Stimulated activated CD8-positive, alpha-beta memory T cell treated with anti-CD3 and anti-CD28 coated beads, Interleukin-15, amount 100 ng/mL, for 48 hours (primary cell): ENCODE results near the gene DRD5.
"Not testable (repeated sequence)": the region's sequence is repeated elsewhere in the genome, so short reads cannot be mapped to it uniquely, and the experiment has no call there.

Experiments
- DNase-seq, 2 donors: peaks; one replicate each; pipeline ENCODE4 v3.0.0-alpha.2; 2020; ENCODE audit warnings: low read depth in 2 of 2

DRD5 gene

GRCh38 chr4:9781343-9782135 lies at the start of gene DRD5:
DRD5 (plus strand) TSS chr4:9781634; CDS start chr4:9782030, 396 bp downstream.
- no peak for DNase-seq

- DNase-seq, result not testable (repeated sequence)
Measured at GRCh38 chr4:9732256-9732655, 49.2 kb upstream of the DRD5 start.

- DNase-seq, result no peak
Measured at GRCh38 chr4:9735515-9735914, 45.9 kb upstream of the DRD5 start.

- DNase-seq, result not testable (repeated sequence)
Measured at GRCh38 chr4:9737280-9737679, 44.2 kb upstream of the DRD5 start.

GRCh38 chr4:9743789-9744188 lies 37.6 kb upstream of the DRD5 start:
- DNase-seq, result not testable (repeated sequence)

GRCh38 chr4:9745782-9746181 lies 35.7 kb upstream of the DRD5 start:
- DNase-seq, result no peak

GRCh38 chr4:9758641-9759317 lies 22.7 kb upstream of the DRD5 start:
- DNase-seq, result no peak

GRCh38 chr4:9762823-9763475 lies 18.5 kb upstream of the DRD5 start:
- peak; percentile 6 to 8 for DNase-seq

GRCh38 chr4:9764155-9764696 lies 17.2 kb upstream of the DRD5 start:
- DNase-seq, result no peak

GRCh38 chr4:9765091-9765490 lies 16.3 kb upstream of the DRD5 start:
- DNase-seq, result no peak

GRCh38 chr4:9769321-9769720 lies 12.1 kb upstream of the DRD5 start:
- no peak for DNase-seq

- DNase-seq, result no peak
Measured at GRCh38 chr4:9771034-9771433, 10.4 kb upstream of the DRD5 start.

GRCh38 chr4:9773471-9773870 lies 8.0 kb upstream of the DRD5 start:
- no peak for DNase-seq

GRCh38 chr4:9782136-9782436 lies 652 bp downstream of the DRD5 start:
- no peak for DNase-seq

GRCh38 chr4:9785891-9786290 lies 4.5 kb downstream of the DRD5 start:
- DNase-seq, result not testable (repeated sequence)

- no peak for DNase-seq
Measured at GRCh38 chr4:9792381-9792780, 10.9 kb downstream of the DRD5 start.

GRCh38 chr4:9796641-9797040 lies 15.2 kb downstream of the DRD5 start:
- not testable (repeated sequence) for DNase-seq

GRCh38 chr4:9800848-9801247 lies 19.4 kb downstream of the DRD5 start:
- DNase-seq, result no peak

- no peak for DNase-seq
Measured at GRCh38 chr4:9804918-9805317, 23.5 kb downstream of the DRD5 start.

- DNase-seq, result no peak
Measured at GRCh38 chr4:9808077-9808476, 26.6 kb downstream of the DRD5 start.

GRCh38 chr4:9811806-9812205 lies 30.4 kb downstream of the DRD5 start:
- no peak for DNase-seq

- peak in 1 of 2 donors; percentile 20 for DNase-seq
Measured at GRCh38 chr4:9812501-9813340, 31.3 kb downstream of the DRD5 start.
